ENCODE data around the gene COL12A1.
A peak's percentile ranks its signal among the peaks of the same experiment; 100 is the strongest.

The COL12A1 gene

GRCh38 chr6:75205776-75206575 is at the start of gene COL12A1:
Gene COL12A1 (minus strand): TSS chr6:75206053. CDS start chr6:75202792, 3,261 bp downstream.
- no peak for DNase-seq

GRCh38 chr6:75250552-75250951 is 44.7 kb upstream of the COL12A1 start:
- DNase-seq = no peak

- DNase-seq = no peak
Measured at GRCh38 chr6:75249837-75250236, 44.0 kb upstream of the COL12A1 start.

- no peak for DNase-seq
Measured at GRCh38 chr6:75246386-75246785, 40.5 kb upstream of the COL12A1 start.

GRCh38 chr6:75244063-75244584 is 38.3 kb upstream of the COL12A1 start:
- DNase-seq = no peak

GRCh38 chr6:75243333-75244062 is 37.6 kb upstream of the COL12A1 start, which contains the start of gene COX7A2:
Gene COX7A2 (minus strand): TSS chr6:75243801. CDS start chr6:75243734, 67 bp downstream.
- DNase-seq = peak; percentile 78

- no peak for DNase-seq
Measured at GRCh38 chr6:75236630-75237029, 30.8 kb upstream of the COL12A1 start.

- no peak for DNase-seq
Measured at GRCh38 chr6:75235271-75235670, 29.4 kb upstream of the COL12A1 start.

- DNase-seq = no peak
Measured at GRCh38 chr6:75234126-75234865, 28.4 kb upstream of the COL12A1 start.

- no peak for DNase-seq
Measured at GRCh38 chr6:75233092-75233615, 27.3 kb upstream of the COL12A1 start.

GRCh38 chr6:75230484-75231325 is 24.9 kb upstream of the COL12A1 start:
- DNase-seq = no peak

- no peak for DNase-seq
Measured at GRCh38 chr6:75224303-75224926, 18.6 kb upstream of the COL12A1 start.

GRCh38 chr6:75223428-75223827 is 17.6 kb upstream of the COL12A1 start:
- no peak for DNase-seq

GRCh38 chr6:75222261-75222660 is 16.4 kb upstream of the COL12A1 start:
- DNase-seq = no peak

- no peak for DNase-seq
Measured at GRCh38 chr6:75221116-75221515, 15.3 kb upstream of the COL12A1 start.

GRCh38 chr6:75220357-75220756 is 14.5 kb upstream of the COL12A1 start:
- no peak for DNase-seq

GRCh38 chr6:75219263-75219662 is 13.4 kb upstream of the COL12A1 start:
- DNase-seq = no peak

GRCh38 chr6:75217193-75217592 is 11.3 kb upstream of the COL12A1 start:
- DNase-seq = no peak

- no peak for DNase-seq
Measured at GRCh38 chr6:75215291-75215690, 9.4 kb upstream of the COL12A1 start.

GRCh38 chr6:75213732-75214131 is 7.9 kb upstream of the COL12A1 start:
- no peak for DNase-seq

GRCh38 chr6:75213112-75213511 is 7.3 kb upstream of the COL12A1 start:
- no peak for DNase-seq

Measured in activated CD4-positive, alpha-beta T cell treated with anti-CD3 and anti-CD28 coated beads for 4 hours (primary cell).